HUES48 (cell line): ENCODE measurements around the gene KCNE5.
"Not testable (repeated sequence)": the region's sequence is repeated elsewhere in the genome, so short reads cannot be mapped to it uniquely, and the experiment has no call there.

Experiments used
- H3K27ac ChIP-seq: one replicate; pipeline ENCODE4 v1.7.0; 2013; ENCODE audit warnings: low read depth, low read length, inconsistent platforms
- H3K27me3 ChIP-seq: 2 replicates; pipeline ENCODE4 v1.6.1; 2013; ENCODE audit warnings: mild to moderate bottlenecking, low read length; ENCODE audit not compliant: control insufficient read depth, insufficient read depth
- H3K36me3 ChIP-seq: 2 replicates; pipeline ENCODE4 v1.6.1; 2013; ENCODE audit warnings: low read length; ENCODE audit not compliant: control insufficient read depth, insufficient read depth
- H3K4me1 ChIP-seq: 2 replicates; pipeline ENCODE4 v1.6.1; 2013; ENCODE audit warnings: mild to moderate bottlenecking, low read length; ENCODE audit not compliant: control insufficient read depth, insufficient read depth
- H3K4me3 ChIP-seq: 2 replicates; pipeline ENCODE4 v1.5.1; 2013; ENCODE audit warnings: mild to moderate bottlenecking, low read depth, low read length
- H3K9ac ChIP-seq: 2 replicates; pipeline ENCODE4 v1.6.1; 2013; ENCODE audit warnings: mild to moderate bottlenecking, low read depth, low read length, moderate library complexity
- H3K9me3 ChIP-seq: 2 replicates; pipeline ENCODE4 v1.6.1; 2013; ENCODE audit warnings: low read length; ENCODE audit not compliant: control insufficient read depth, insufficient read depth

The KCNE5 gene

GRCh38 chrX:109614951-109615350 is 10.0 kb downstream of the KCNE5 start:
- H3K4me1 ChIP-seq, result no peaks in the 10 kb centered on the region

GRCh38 chrX:109601486-109601885 is 23.5 kb downstream of the KCNE5 start:
- H3K4me1 ChIP-seq, result peaks cover 13% of the 10 kb centered on the region; the same call in 1 of the 2 replicates
- H3K27ac ChIP-seq, result no peak overlapping the region
- no peak overlapping the region for H3K9ac ChIP-seq
- peaks cover 20% of the 10 kb centered on the region for H3K27me3 ChIP-seq
- H3K9me3 ChIP-seq, result no peaks in the 10 kb centered on the region
- H3K4me3 ChIP-seq, result no peak overlapping the region
- no peaks in the 10 kb centered on the region for H3K36me3 ChIP-seq

More at GRCh38 chrX:109614951-109615350, 10.0 kb downstream of the KCNE5 start:
- Histone ChIP-seq H3K27me3 (0 out of 2 replicates have a peak, but pooled peaks cover 10% of the 10 kb centered on the region), H3K36me3 (no peaks in the 10 kb centered on the region), H3K4me3 (no peak overlapping the region), H3K9ac (no peak overlapping the region), H3K27ac (no peak overlapping the region), H3K9me3 (no peaks in the 10 kb centered on the region)

- Histone ChIP-seq H3K4me3 (peak overlapping the region; percentile 20; the same call in 1 of the 2 replicates), H3K9ac (no peak overlapping the region), H3K27me3 (peaks cover 20% of the 10 kb centered on the region), H3K36me3 (no peaks in the 10 kb centered on the region), H3K9me3 (no peaks in the 10 kb centered on the region), H3K27ac (no peak overlapping the region), H3K4me1 (peaks cover 13% of the 10 kb centered on the region; the same call in 1 of the 2 replicates)
These were observed 24.7 kb downstream of the KCNE5 start for GRCh38 chrX:109600237-109600651.

- H3K4me1 ChIP-seq, result peaks cover 10% of the 10 kb centered on the region; the same call in 1 of the 2 replicates
- H3K9ac ChIP-seq, result no peak overlapping the region
- no peaks in the 10 kb centered on the region for H3K9me3 ChIP-seq
- H3K36me3 ChIP-seq, result no peaks in the 10 kb centered on the region
- no peak overlapping the region for H3K27ac ChIP-seq
- peaks cover 15% of the 10 kb centered on the region for H3K27me3 ChIP-seq
- no peak overlapping the region for H3K4me3 ChIP-seq
These were observed 29.0 kb downstream of the KCNE5 start for GRCh38 chrX:109596015-109596414.

GRCh38 chrX:109590176-109590575 is 34.8 kb downstream of the KCNE5 start:
- H3K4me1 ChIP-seq, result 0 out of 2 replicates have a peak, but pooled peaks cover 4% of the 10 kb centered on the region
- H3K9me3 ChIP-seq, result no peaks in the 10 kb centered on the region
- no peak overlapping the region for H3K4me3 ChIP-seq
- H3K27ac ChIP-seq, result no peak overlapping the region
- no peaks in the 10 kb centered on the region for H3K36me3 ChIP-seq
- H3K9ac ChIP-seq, result no peak overlapping the region
- peaks cover 10% of the 10 kb centered on the region for H3K27me3 ChIP-seq

GRCh38 chrX:109585488-109585887 is 39.5 kb downstream of the KCNE5 start:
- no peak overlapping the region for H3K27ac ChIP-seq

GRCh38 chrX:109578916-109579315 is 46.1 kb downstream of the KCNE5 start:
- Histone ChIP-seq H3K4me3 (no peak overlapping the region), H3K9me3 (no peaks in the 10 kb centered on the region), H3K27ac (no peak overlapping the region), H3K27me3 (no peaks in the 10 kb centered on the region; the same call in 1 of the 2 replicates), H3K36me3 (no peaks in the 10 kb centered on the region), H3K4me1 (peaks cover 7% of the 10 kb centered on the region), H3K9ac (no peak overlapping the region)

More at GRCh38 chrX:109585488-109585887, 39.5 kb downstream of the KCNE5 start:
- Histone ChIP-seq H3K36me3 (no peaks in the 10 kb centered on the region), H3K4me1 (0 out of 2 replicates have a peak, but pooled peaks cover 4% of the 10 kb centered on the region), H3K9me3 (no peaks in the 10 kb centered on the region), H3K27me3 (peaks cover 6% of the 10 kb centered on the region), H3K4me3 (no peak overlapping the region), H3K9ac (no peak overlapping the region)

GRCh38 chrX:109577055-109577454 is 47.9 kb downstream of the KCNE5 start:
- Histone ChIP-seq H3K9ac (no peak overlapping the region), H3K9me3 (no peaks in the 10 kb centered on the region), H3K27me3 (no peaks in the 10 kb centered on the region; the same call in 1 of the 2 replicates), H3K36me3 (no peaks in the 10 kb centered on the region), H3K4me3 (no peak overlapping the region), H3K4me1 (peaks cover 7% of the 10 kb centered on the region), H3K27ac (no peak overlapping the region)

GRCh38 chrX:109576083-109576482 is 48.9 kb downstream of the KCNE5 start:
- not testable (repeated sequence) for H3K9me3 ChIP-seq, H3K36me3 ChIP-seq, H3K27ac ChIP-seq, H3K4me1 ChIP-seq, H3K27me3 ChIP-seq, H3K9ac ChIP-seq, H3K4me3 ChIP-seq
